Omental fat pad (tissue), 4 donors: ENCODE results near the gene FUZ. TPM values are rescaled to one million over a fixed set of nuclear protein-coding genes. Genes with fewer than 3 reads are reported as not detected.
A peak's percentile ranks its signal among the peaks of the same experiment; 100 is the strongest.

ENCODE experiments used
- ATAC-seq: fragments of 150-250 bp; one replicate; pipeline ENCODE4 v1.9.1; 2016; ENCODE audit warnings: mild to moderate bottlenecking, moderate library complexity; ENCODE audit not compliant: low FRiP score
- DNase-seq: peaks from one replicate; pipeline ENCODE4 v3.0.0-alpha.2; 2019; ENCODE audit warnings: low spot score
- CTCF ChIP-seq, 3 donors: fragments of 450-650 bp; IDR thresholded peaks; one replicate each; pipeline ENCODE4 v1.5.1; 2016 to 2017; ENCODE audit warnings: antibody characterized with exemption in 3 of 3, mild to moderate bottlenecking in 3 of 3, moderate library complexity in 2 of 3
- total RNA-seq, 4 donors: library from RNA; depleted of rRNA; stranded (reverse); fragments of >200 nt; gene quantifications; one replicate each; pipeline ENCODE4 v1.1.0, GENCODE V29; 2016

Gene FUZ
- total RNA-seq = 10 to 100 TPM; 10.2 to 20.3 (median 17.0) TPM

- no peak for TF ChIP-seq CTCF (IDR thresholded peaks at IDR 0.05)
- DNase-seq (peak; percentile 82), ATAC-seq (peak; percentile 70)
Observed at GRCh38 chr19:49812997-49813861, at the start of gene FUZ. Gene FUZ, minus strand, starts transcription at chr19:49813292. Its CDS starts 186 bp downstream, at chr19:49813106.

GRCh38 chr19:49862391-49863253, 49.5 kb upstream of the FUZ start:
- TF ChIP-seq CTCF (IDR thresholded peaks at IDR 0.05) = no peak
- no peak for DNase-seq
- ATAC-seq = no peak

- DNase-seq = no peak
- no peak for TF ChIP-seq CTCF (IDR thresholded peaks at IDR 0.05)
Observed at GRCh38 chr19:49861541-49862378, 48.7 kb upstream of the FUZ start.

GRCh38 chr19:49861107-49861506, 48.0 kb upstream of the FUZ start:
- DNase-seq = no peak
- no peak for TF ChIP-seq CTCF (IDR thresholded peaks at IDR 0.05)
- ATAC-seq = no peak

More at GRCh38 chr19:49861541-49862378, 48.7 kb upstream of the FUZ start:
- ATAC-seq = no peak

GRCh38 chr19:49860336-49861102, 47.4 kb upstream of the FUZ start:
- no peak for ATAC-seq

More at GRCh38 chr19:49860336-49861102, 47.4 kb upstream of the FUZ start:
- no peak for DNase-seq
- TF ChIP-seq CTCF (IDR thresholded peaks at IDR 0.05) = no peak
